HG02852 (cell line): Measurements from ENCODE around the gene ZCRB1.
"Not testable (repeated sequence)": the region's sequence is repeated elsewhere in the genome, so short reads cannot be mapped to it uniquely, and the experiment has no call there.

Source experiments
- ATAC-seq: cut with Tn5 transposase; IDR thresholded peaks from one replicate; pipeline ENCODE4 v1.9.1; 2021; ENCODE audit warnings: mild to moderate bottlenecking, moderate library complexity; ENCODE audit not compliant: unreplicated experiment

Gene ZCRB1

GRCh38 chr12:42325653-42326474 lies at the start of gene ZCRB1, which contains the start of gene PPHLN1:
TSS of gene ZCRB1 (minus strand) at chr12:42326094. CDS start at chr12:42324102, 1,992 bp downstream.
TSS of gene PPHLN1 (plus strand) at chr12:42326167. CDS start at chr12:42335903, 9,736 bp downstream.
- peak; percentile 94 for ATAC-seq

GRCh38 chr12:42373669-42374068 lies 47.8 kb upstream of the ZCRB1 start:
- no peak for ATAC-seq

- ATAC-seq: peak; percentile 90
Measured at GRCh38 chr12:42372154-42372791, 46.4 kb upstream of the ZCRB1 start.

GRCh38 chr12:42370013-42370412 lies 44.1 kb upstream of the ZCRB1 start:
- ATAC-seq: no peak

- ATAC-seq: no peak
Measured at GRCh38 chr12:42365486-42365885, 39.6 kb upstream of the ZCRB1 start.

- ATAC-seq: no peak
Measured at GRCh38 chr12:42364692-42365091, 38.8 kb upstream of the ZCRB1 start.

GRCh38 chr12:42362647-42363260 lies 36.9 kb upstream of the ZCRB1 start:
- ATAC-seq: no peak

GRCh38 chr12:42361909-42362646 lies 36.2 kb upstream of the ZCRB1 start:
- ATAC-seq: no peak

- ATAC-seq: peak; percentile 75
Measured at GRCh38 chr12:42360747-42361403, 35.0 kb upstream of the ZCRB1 start.

GRCh38 chr12:42356344-42356743 lies 30.4 kb upstream of the ZCRB1 start:
- ATAC-seq: no peak

GRCh38 chr12:42350021-42350407 lies 24.1 kb upstream of the ZCRB1 start:
- not testable (repeated sequence) for ATAC-seq

GRCh38 chr12:42349119-42350020 lies 23.5 kb upstream of the ZCRB1 start:
- not testable (repeated sequence) for ATAC-seq

- ATAC-seq: no peak
Measured at GRCh38 chr12:42346403-42347002, 20.6 kb upstream of the ZCRB1 start.

- ATAC-seq: no peak
Measured at GRCh38 chr12:42343721-42344120, 17.8 kb upstream of the ZCRB1 start.

- no peak for ATAC-seq
Measured at GRCh38 chr12:42342028-42342427, 16.1 kb upstream of the ZCRB1 start.

- no peak for ATAC-seq
Measured at GRCh38 chr12:42338280-42338679, 12.4 kb upstream of the ZCRB1 start.

- ATAC-seq: no peak
Measured at GRCh38 chr12:42336286-42336685, 10.4 kb upstream of the ZCRB1 start.

- ATAC-seq: peak; percentile 69
Measured at GRCh38 chr12:42332301-42333285, 6.7 kb upstream of the ZCRB1 start.
